ENCODE data around the gene WDR1. TPM values are rescaled to one million over a fixed set of nuclear protein-coding genes. Genes with fewer than 3 reads are reported as not detected.
A peak's percentile ranks its signal among the peaks of the same experiment; 100 is the strongest.

Gene WDR1
- total RNA-seq, 2 experiments from 2014 or later: 197 to 198 TPM

DNA sequence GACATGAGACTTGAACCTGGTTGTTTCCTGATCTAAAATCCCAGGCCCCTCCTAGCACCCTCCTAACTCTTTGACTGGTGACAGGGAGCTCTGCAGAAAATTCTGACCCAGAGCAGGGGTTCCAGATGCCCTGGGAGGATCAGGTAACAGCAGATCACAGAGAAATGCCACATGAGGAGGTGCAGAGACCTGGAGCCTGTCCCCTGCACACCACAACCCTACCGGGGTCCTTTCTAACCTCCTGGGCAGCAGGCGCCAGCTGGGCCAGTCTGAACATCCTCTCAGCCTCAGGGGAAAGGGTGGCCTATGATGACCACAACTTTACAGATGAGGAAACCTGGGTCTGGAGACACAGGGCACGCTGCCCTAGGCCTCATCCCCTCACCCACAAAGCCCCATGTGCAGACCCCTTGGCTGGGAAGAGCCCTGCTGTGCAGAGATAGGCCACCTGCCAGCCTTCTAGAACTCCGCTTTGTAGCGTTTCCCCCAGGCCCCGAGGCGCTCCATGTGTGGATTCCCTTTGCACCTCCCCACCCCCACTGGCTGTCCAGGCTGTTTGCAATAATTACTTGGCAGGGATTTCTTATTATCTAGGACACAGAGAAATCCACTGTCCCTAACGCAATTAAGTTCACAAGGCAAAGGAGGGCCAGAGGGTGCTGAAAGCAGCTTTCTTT is 36.5 kb downstream of the WDR1 start:
- H3K4me1 ChIP-seq (ENCODE audit: insufficient read depth, low read length): no peaks in the 10 kb centered on the region
- peaks cover 99% of the 10 kb centered on the region for H3K36me3 ChIP-seq (ENCODE audit: insufficient read depth, low read length)
- H3K36me3 Mint-ChIP-seq (ENCODE audit: low read depth): peaks cover 98% of the 10 kb centered on the region
- no peak overlapping the region for H3K27ac ChIP-seq (ENCODE audit: low read depth in 1 of 2, low read length in 2 of 2)
- H3K9me3 Mint-ChIP-seq: no peaks in the 10 kb centered on the region
- intact Hi-C loops (cut with DNase I, micrococcal nuclease): loop anchor here in 1 of 2 experiments (10.0 kb wide), 1 partner anchor 175 kb away; no protein-coding TSS in a partner anchor
- TF ChIP-seq, protein P1, sequence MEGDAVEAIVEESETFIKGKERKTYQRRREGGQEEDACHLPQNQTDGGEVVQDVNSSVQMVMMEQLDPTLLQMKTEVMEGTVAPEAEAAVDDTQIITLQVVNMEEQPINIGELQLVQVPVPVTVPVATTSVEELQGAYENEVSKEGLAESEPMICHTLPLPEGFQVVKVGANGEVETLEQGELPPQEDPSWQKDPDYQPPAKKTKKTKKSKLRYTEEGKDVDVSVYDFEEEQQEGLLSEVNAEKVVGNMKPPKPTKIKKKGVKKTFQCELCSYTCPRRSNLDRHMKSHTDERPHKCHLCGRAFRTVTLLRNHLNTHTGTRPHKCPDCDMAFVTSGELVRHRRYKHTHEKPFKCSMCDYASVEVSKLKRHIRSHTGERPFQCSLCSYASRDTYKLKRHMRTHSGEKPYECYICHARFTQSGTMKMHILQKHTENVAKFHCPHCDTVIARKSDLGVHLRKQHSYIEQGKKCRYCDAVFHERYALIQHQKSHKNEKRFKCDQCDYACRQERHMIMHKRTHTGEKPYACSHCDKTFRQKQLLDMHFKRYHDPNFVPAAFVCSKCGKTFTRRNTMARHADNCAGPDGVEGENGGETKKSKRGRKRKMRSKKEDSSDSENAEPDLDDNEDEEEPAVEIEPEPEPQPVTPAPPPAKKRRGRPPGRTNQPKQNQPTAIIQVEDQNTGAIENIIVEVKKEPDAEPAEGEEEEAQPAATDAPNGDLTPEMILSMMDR (IDR thresholded peaks at IDR 0.05): no peak
- no peak for ATAC-seq (ENCODE audit: poor library complexity)
- H3K4me3 ChIP-seq (ENCODE audit: low read length): no peak overlapping the region
- ChIA-PET CTCF (no interaction called here), POLR2A (interaction anchor here (0.9 kb wide), 1 partner anchor 42 kb away, joined by 3 read pairs; no protein-coding TSS in a partner anchor)
- DNase-seq: no peak
- H3K27ac Mint-ChIP-seq: no peak overlapping the region
- H3K27me3 ChIP-seq (ENCODE audit: control insufficient read depth in 1 of 2, insufficient read depth in 2 of 2, low read length in 2 of 2): no peaks in the 10 kb centered on the region
- no peaks in the 10 kb centered on the region for H3K4me1 Mint-ChIP-seq (ENCODE audit: low read depth)
- no peak overlapping the region for H3K4me3 Mint-ChIP-seq
- no peaks in the 10 kb centered on the region for H3K9me3 ChIP-seq (ENCODE audit: control insufficient read depth in 1 of 2, insufficient read depth in 1 of 2, low read length in 2 of 2)
- no peaks in the 10 kb centered on the region for H3K27me3 Mint-ChIP-seq

DNA sequence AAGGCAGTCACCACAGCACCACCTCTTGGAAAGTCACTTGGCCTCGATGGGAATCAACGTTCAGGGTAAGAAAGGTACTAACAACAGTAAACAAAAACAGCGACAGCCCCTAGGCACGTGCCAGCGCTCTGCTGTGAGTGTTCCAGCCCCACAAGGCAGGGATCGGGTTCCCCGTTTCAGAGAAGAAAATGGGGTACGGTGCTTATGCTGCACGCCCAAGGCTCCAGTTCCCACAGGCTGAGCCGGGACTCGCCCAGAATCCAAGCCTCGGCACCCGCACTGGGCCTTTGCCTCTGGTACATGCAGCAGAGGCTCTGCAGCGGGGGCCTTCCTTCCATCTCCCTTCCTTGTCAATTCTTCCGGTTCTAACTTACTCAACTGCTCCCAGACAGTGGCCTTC is 37.3 kb downstream of the WDR1 start:
- CTCF ChIA-PET: no interaction called here
- Histone ChIP-seq H3K27ac (ENCODE audit: low read depth in 1 of 2, low read length in 2 of 2) (no peak overlapping the region), H3K27me3 (ENCODE audit: control insufficient read depth in 1 of 2, insufficient read depth in 2 of 2, low read length in 2 of 2) (no peaks in the 10 kb centered on the region), H3K4me1 (ENCODE audit: insufficient read depth, low read length) (no peaks in the 10 kb centered on the region), H3K9me3 (ENCODE audit: control insufficient read depth in 1 of 2, insufficient read depth in 1 of 2, low read length in 2 of 2) (no peaks in the 10 kb centered on the region), H3K4me3 (ENCODE audit: low read length) (no peak overlapping the region), H3K36me3 (ENCODE audit: insufficient read depth, low read length) (peaks cover 98% of the 10 kb centered on the region)
- intact Hi-C loops (cut with DNase I, micrococcal nuclease): loop anchor here in 1 of 2 experiments (10.0 kb wide), 1 partner anchor 176 kb away; no protein-coding TSS in a partner anchor
- TF ChIP-seq, protein P1 (IDR thresholded peaks at IDR 0.05): no peak
- ATAC-seq (ENCODE audit: poor library complexity) (no peak), DNase-seq (peak in 1 of 14 experiments; percentile 3)
- H3K36me3 Mint-ChIP-seq (ENCODE audit: low read depth): peaks cover 98% of the 10 kb centered on the region
- H3K27ac Mint-ChIP-seq: peak overlapping the region; percentile 17
- H3K4me1 Mint-ChIP-seq (ENCODE audit: low read depth): no peaks in the 10 kb centered on the region
- no peaks in the 10 kb centered on the region for H3K9me3 Mint-ChIP-seq
- POLR2A ChIA-PET: interaction anchor here (1.3 kb wide), 1 partner anchor 39 kb away, joined by 5 read pairs; no protein-coding TSS in a partner anchor
- H3K4me3 Mint-ChIP-seq: no peak overlapping the region
- no peaks in the 10 kb centered on the region for H3K27me3 Mint-ChIP-seq

DNA sequence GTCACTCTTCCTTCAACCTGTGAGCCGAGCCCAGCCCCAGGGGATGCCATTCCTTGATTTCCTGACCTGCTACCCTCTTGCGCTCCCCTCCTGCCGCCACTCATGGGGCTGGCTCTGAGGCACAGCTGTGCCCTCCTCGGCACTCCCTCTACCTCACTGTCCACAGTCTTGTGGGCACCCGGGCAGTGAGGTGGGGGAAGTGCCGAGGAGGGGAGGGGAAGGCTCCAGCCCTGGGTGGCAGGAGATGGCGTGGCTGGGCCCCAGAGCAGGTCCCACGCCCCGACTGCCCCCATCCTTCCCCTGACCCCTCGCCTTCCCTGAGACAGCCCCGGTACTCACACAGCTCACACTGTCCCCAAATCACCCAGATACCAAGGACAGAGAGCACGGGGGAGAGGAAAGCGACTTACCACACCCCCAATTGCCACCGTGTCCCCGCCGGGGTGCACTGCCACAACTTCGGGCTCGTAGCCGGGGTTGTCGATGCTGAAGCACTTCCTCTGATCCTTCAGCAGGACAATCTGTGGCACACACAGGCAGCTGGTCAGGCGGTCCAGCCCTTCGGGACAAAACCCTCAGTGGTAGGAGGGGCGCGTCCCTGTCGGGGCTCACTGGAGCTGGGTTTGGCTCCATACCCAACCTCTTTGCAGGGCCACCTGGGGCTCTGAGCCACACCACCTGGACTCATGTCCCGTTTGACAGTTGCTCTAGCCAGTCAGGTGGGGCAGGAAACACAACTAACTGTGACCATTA is 37.9 kb downstream of the WDR1 start:
- Mint-ChIP-seq H3K9me3 (no peaks in the 10 kb centered on the region), H3K4me3 (no peak overlapping the region), H3K27me3 (no peaks in the 10 kb centered on the region), H3K36me3 (ENCODE audit: low read depth) (peaks cover 98% of the 10 kb centered on the region), H3K4me1 (ENCODE audit: low read depth) (no peaks in the 10 kb centered on the region), H3K27ac (peak overlapping the region; percentile 27)
- ATAC-seq (ENCODE audit: poor library complexity): no peak
- POLR2A ChIA-PET: interaction anchor here (1.3 kb wide), 1 partner anchor 39 kb away, joined by 5 read pairs; no protein-coding TSS in a partner anchor
- H3K4me1 ChIP-seq (ENCODE audit: insufficient read depth, low read length): no peaks in the 10 kb centered on the region
- TF ChIP-seq, protein P1 (IDR thresholded peaks at IDR 0.05): no peak
- no peak overlapping the region for H3K4me3 ChIP-seq (ENCODE audit: low read length)
- CTCF ChIA-PET: no interaction called here
- no peak overlapping the region for H3K27ac ChIP-seq (ENCODE audit: low read depth in 1 of 2, low read length in 2 of 2)
- peak in 1 of 14 experiments; percentile 8 for DNase-seq
- H3K27me3 ChIP-seq (ENCODE audit: control insufficient read depth in 1 of 2, insufficient read depth in 2 of 2, low read length in 2 of 2): no peaks in the 10 kb centered on the region
- H3K36me3 ChIP-seq (ENCODE audit: insufficient read depth, low read length): peaks cover 98% of the 10 kb centered on the region
- intact Hi-C loops (cut with DNase I, micrococcal nuclease): loop anchor here in 1 of 2 experiments (10.0 kb wide), 1 partner anchor 176 kb away; no protein-coding TSS in a partner anchor
- no peaks in the 10 kb centered on the region for H3K9me3 ChIP-seq (ENCODE audit: control insufficient read depth in 1 of 2, insufficient read depth in 1 of 2, low read length in 2 of 2)

Data from CD4-positive, alpha-beta T cell (primary cell).